Measurements from ENCODE around the gene WDR6. TPM values are rescaled to one million over a fixed set of nuclear protein-coding genes. Genes with fewer than 3 reads are reported as not detected.

WDR6 gene
- total RNA-seq, 1 donor from 2014 or later, result 250 TPM

DNA sequence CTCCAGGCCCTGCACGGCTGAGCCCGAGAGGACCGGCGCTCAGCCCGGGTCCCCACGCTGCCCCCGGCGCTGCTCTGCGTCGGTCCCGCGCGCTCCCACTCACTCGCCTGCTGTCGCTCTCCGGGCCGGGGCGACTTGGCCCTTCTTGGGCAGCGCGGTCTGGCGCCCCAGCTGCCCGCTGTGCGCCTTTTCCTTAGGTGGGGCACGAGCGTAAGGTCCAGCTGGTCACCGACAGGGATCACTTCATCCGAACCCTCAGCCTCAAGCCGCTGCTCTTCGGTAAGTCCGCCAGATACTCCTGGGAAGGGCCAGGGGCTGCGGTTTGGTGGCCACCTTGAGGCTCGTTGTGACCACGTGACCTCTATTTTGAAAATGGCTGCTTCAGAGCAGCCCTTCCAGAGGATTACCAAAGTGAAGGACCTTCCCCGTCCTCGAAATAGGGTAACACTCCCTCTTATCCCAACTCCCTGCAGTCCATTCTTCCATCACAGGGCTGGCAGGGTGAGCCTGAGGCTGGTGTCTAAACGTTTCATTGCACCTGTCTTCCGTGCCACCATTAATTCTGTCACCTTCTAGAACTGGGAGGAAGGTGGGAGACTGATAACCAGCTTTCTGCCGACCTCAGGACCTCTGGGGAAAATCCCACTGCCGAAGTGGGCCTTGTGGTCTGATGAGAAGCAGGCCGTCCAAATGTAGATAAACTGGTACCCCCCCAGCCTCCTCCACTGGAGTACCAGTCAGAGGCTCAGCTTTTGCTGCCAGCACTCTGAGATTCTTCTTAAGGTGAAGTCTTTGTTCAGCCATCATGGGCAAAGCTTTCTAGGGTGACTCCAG lies 16.3 kb upstream of the WDR6 start:
- peak; percentile 12 for ATAC-seq (ENCODE audit: low read depth)
- TF ChIP-seq, protein P1, sequence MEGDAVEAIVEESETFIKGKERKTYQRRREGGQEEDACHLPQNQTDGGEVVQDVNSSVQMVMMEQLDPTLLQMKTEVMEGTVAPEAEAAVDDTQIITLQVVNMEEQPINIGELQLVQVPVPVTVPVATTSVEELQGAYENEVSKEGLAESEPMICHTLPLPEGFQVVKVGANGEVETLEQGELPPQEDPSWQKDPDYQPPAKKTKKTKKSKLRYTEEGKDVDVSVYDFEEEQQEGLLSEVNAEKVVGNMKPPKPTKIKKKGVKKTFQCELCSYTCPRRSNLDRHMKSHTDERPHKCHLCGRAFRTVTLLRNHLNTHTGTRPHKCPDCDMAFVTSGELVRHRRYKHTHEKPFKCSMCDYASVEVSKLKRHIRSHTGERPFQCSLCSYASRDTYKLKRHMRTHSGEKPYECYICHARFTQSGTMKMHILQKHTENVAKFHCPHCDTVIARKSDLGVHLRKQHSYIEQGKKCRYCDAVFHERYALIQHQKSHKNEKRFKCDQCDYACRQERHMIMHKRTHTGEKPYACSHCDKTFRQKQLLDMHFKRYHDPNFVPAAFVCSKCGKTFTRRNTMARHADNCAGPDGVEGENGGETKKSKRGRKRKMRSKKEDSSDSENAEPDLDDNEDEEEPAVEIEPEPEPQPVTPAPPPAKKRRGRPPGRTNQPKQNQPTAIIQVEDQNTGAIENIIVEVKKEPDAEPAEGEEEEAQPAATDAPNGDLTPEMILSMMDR (IDR thresholded peaks at IDR 0.05), result no peak
- H3K4me3 Mint-ChIP-seq, result peak overlapping the region; percentile 90
- H3K9me3 Mint-ChIP-seq, result no peaks in the 10 kb centered on the region
- peaks cover 14% of the 10 kb centered on the region for H3K36me3 Mint-ChIP-seq (ENCODE audit: low read depth)
- ChIA-PET POLR2A (interaction anchor here (0.6 to 5.1 kb wide), 12 partner anchors 9 to 459 kb away, joined by 3 to 58 read pairs (median 4); partner anchors contain the start of genes DALRD3, IMPDH2, NDUFAF3 and QRICH1), CTCF (interaction anchor here (0.9 to 1.9 kb wide), 4 partner anchors 16 to 38 kb away, joined by 3 to 11 read pairs (median 6); partner anchors contain the start of genes IMPDH2, NDUFAF3 and WDR6)
- H3K4me1 Mint-ChIP-seq, result peaks cover 28% of the 10 kb centered on the region
- intact Hi-C loops (cut with micrococcal nuclease), result loop anchor here (1.0 kb wide), 2 partner anchors 16 to 30 kb away; partner anchors contain the start of gene WDR6
- peak overlapping the region; percentile 81 for H3K27ac Mint-ChIP-seq
- DNase-seq, result no peak
- no peaks in the 10 kb centered on the region for H3K27me3 Mint-ChIP-seq

DNA sequence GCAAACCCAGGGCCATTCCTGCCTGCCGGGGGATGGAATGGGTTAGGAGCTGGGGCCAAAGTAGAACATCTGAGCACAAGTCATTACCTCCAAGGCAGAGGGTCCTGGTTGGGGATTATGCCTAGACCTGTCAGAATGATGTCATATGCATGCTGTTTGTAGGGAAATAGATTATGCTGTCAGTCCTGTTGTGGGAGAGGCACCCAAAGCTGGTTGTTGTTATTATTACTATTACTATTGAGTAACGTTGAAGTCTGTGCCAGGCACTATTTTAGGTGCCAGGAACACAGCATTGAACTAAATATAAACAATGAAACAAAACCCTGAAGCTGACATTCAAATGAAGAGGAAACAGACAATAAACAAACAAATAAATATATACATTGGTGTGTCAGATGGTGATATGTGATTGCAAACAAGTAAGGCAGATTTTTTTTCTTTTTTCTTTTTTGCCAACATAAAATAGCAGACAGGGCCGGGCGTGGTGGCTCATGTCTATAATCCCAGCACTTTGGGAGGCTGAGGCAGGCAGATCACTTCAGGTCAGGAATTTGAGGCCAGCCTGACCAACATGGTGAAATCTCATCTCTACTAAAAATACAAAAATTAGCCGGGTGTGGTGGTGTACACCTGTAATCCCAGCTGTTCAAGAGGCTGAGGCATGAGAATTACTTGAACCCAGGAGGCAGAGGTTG lies 15.2 kb upstream of the WDR6 start:
- Mint-ChIP-seq H3K36me3 (ENCODE audit: low read depth) (peaks cover 12% of the 10 kb centered on the region), H3K27me3 (no peaks in the 10 kb centered on the region), H3K4me1 (peaks cover 28% of the 10 kb centered on the region), H3K27ac (no peak overlapping the region), H3K4me3 (peak overlapping the region; percentile 44), H3K9me3 (no peaks in the 10 kb centered on the region)
- POLR2A ChIA-PET, result interaction anchor here (0.6 to 5.1 kb wide), 9 partner anchors 14 to 424 kb away, joined by 3 to 58 read pairs (median 4); partner anchors contain the start of genes DALRD3, IMPDH2, NDUFAF3 and QRICH1
- ATAC-seq (ENCODE audit: low read depth), result no peak
- intact Hi-C loops (cut with micrococcal nuclease), result no loop called here
- no peak for DNase-seq
- CTCF ChIA-PET, result interaction anchor here (0.9 to 1.9 kb wide), 3 partner anchors 15 to 37 kb away, joined by 3 to 11 read pairs (median 6); partner anchors contain the start of genes IMPDH2 and WDR6
- TF ChIP-seq, protein P1 (IDR thresholded peaks at IDR 0.05), result no peak

DNA sequence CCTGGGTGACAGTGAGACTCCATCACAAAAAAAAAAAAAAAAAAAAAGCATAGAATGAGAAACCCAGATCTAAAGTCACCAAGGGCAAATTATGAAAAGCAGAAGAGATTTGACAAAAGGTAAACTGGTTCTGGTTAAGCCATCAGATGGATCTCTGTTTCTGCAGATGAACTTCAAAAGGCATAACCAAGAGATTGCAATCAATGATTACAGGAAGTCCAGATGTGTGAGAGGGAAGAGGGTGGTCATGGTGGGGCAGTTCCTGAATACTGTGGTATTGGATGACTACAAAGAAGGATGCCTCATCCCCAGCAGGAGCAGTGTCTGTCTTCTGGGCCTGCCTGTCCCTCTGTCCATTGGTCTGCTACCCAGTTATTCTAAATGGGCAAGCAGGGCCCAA lies 13.4 kb upstream of the WDR6 start:
- Mint-ChIP-seq H3K36me3 (ENCODE audit: low read depth) (peaks cover 15% of the 10 kb centered on the region), H3K27me3 (no peaks in the 10 kb centered on the region), H3K4me3 (no peak overlapping the region), H3K27ac (no peak overlapping the region), H3K9me3 (no peaks in the 10 kb centered on the region), H3K4me1 (peaks cover 24% of the 10 kb centered on the region)
- ATAC-seq (ENCODE audit: low read depth) (no peak), DNase-seq (no peak)
- CTCF ChIA-PET, result no interaction called here
- TF ChIP-seq, protein P1 (IDR thresholded peaks at IDR 0.05), result no peak
- intact Hi-C loops (cut with micrococcal nuclease), result no loop called here
- POLR2A ChIA-PET, result interaction anchor here (0.7 to 5.1 kb wide), 3 partner anchors 12 to 554 kb away, joined by 3 to 58 read pairs (median 3); partner anchors contain the start of gene WDR6

DNA sequence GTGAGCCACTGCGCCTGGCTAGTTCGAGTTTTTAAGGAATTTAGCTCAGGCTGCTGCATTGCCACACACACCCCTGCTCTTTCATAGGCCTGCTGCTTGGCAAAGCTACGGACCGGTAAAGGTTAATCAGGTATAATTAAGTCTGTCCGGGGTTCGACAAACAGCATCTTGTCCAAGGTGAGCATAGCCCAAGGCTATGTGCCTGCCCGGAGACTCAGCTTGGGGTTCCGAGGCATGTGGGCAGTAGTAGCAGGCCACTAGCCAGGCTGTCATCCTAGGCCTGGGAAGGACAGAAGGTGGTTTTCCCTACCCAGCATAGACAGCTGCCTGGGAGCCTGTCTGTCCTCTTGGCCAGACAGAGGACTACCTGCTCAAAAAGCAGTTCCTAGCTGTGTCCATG lies 10.6 kb upstream of the WDR6 start:
- no peaks in the 10 kb centered on the region for H3K9me3 Mint-ChIP-seq
- DNase-seq (no peak), ATAC-seq (ENCODE audit: low read depth) (no peak)
- no peak overlapping the region for H3K4me3 Mint-ChIP-seq
- ChIA-PET CTCF (interaction anchor here (0.8 to 1.2 kb wide), 2 partner anchors 10 to 15 kb away, joined by 3 read pairs; partner anchors contain the start of gene WDR6), POLR2A (interaction anchor here (0.7 kb wide), 1 partner anchor 33 kb away, joined by 3 read pairs; the partner anchor contains the start of gene IMPDH2)
- intact Hi-C loops (cut with micrococcal nuclease), result no loop called here
- no peak overlapping the region for H3K27ac Mint-ChIP-seq
- H3K27me3 Mint-ChIP-seq, result no peaks in the 10 kb centered on the region
- H3K36me3 Mint-ChIP-seq (ENCODE audit: low read depth), result peaks cover 12% of the 10 kb centered on the region
- peaks cover 4% of the 10 kb centered on the region for H3K4me1 Mint-ChIP-seq
- TF ChIP-seq, protein P1 (IDR thresholded peaks at IDR 0.05), result no peak

Data from activated B cell treated with CpG ODN at 0.5 μM for 24 hours (primary cell).